OCI-M2 (cell line): ENCODE results near the gene ITGA11.

Experiments
- DNase-seq: peaks from one replicate; lab custom pipeline; 2025; ENCODE audit not compliant: unreplicated experiment; lab: John Stamatoyannopoulos, UW

Gene ITGA11

DNA sequence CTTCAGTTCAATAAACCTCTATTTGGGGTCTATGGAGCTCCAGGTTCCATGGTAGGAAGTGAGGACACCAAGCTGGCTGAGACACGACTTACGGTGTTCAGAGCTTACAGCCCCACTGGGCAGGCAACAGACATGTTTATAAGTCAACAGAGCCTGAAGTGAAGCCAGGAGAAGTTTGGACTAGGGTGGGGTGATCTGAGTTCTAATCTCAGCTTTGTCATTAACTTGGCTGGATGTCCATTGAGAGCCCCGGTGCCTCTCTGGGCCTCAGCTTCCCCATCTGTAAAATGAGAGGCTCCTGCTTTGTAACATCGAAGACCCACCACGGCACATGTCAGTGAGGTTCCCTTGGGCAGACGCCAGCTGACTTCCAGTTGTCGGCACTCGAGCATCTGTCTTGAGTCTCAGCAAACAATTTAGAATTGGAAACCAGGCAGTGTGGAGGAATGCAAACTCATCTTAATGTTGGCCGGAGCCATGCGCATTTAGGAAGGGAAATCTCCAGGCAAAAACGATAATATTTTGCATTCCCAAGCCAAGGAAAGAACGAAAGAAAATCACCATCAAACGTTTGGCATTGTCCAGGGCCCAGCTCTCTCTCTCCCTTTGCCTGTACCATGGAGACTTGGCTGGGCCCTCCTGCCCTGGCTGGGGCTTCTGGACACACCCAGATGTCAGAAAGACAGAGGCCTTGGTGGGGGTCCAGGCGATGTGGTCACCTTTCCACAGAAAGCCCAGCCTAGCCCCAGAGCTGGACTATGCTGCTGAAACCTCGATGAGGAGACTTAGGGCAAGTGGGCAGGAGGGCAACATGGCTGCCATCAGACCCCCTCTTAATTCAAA, 18.4 kb downstream of the ITGA11 start:
- DNase-seq = no peak

DNA sequence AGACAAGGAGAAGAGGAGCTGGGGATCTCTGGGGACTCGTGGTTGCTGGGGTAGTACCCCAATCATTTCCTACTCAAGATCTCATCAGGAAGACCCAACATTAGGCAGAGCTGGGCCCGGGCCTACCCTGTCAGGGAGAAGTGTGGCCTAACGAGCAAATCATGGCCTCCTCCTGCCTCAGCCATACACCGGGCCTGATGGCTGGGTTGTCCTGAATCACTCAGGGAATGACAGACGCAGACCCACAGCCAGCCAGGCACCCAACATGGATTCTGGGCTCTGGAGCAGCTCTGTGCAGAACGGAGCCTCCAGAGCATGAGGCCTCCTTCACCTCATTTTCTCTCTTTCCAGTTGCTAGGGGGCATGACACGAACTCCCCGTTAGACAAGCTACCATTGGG, 19.7 kb downstream of the ITGA11 start:
- no peak for DNase-seq

DNA sequence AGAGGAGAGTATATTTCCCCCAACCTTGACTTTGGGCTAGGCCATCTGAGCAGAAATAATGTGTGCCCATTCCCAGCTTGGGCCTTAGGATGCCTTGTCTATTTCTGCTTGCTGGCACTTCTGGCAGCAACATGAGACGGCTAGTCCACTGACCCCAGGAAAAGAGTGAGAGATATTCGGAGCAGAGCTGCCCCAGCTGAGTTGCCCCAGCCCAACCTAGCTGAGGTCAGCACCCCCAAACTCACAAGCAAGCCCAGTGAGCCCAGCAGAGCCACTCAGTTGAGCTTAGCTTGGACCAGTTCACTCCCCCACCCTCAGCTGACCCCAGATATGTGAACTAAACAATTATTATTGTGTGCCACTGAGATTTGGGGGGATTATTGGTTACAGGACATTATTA, 20.2 kb downstream of the ITGA11 start:
- no peak for DNase-seq

DNA sequence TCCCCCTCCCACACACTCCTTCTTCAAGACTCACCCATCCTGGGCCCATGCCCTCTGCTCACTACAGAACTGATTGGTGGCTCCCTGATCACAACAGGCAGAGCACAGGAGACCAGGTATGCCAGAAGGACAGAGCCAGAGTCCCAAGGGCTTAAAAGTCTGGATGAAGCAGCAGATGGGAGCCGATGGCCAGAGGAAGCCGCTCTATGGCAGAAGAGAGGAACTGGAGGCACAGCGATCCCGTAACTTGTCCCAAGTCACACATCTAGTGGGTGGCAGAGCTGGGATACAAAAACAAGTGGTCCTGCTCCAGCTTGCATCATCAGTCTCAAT, 20.7 kb downstream of the ITGA11 start:
- no peak for DNase-seq

DNA sequence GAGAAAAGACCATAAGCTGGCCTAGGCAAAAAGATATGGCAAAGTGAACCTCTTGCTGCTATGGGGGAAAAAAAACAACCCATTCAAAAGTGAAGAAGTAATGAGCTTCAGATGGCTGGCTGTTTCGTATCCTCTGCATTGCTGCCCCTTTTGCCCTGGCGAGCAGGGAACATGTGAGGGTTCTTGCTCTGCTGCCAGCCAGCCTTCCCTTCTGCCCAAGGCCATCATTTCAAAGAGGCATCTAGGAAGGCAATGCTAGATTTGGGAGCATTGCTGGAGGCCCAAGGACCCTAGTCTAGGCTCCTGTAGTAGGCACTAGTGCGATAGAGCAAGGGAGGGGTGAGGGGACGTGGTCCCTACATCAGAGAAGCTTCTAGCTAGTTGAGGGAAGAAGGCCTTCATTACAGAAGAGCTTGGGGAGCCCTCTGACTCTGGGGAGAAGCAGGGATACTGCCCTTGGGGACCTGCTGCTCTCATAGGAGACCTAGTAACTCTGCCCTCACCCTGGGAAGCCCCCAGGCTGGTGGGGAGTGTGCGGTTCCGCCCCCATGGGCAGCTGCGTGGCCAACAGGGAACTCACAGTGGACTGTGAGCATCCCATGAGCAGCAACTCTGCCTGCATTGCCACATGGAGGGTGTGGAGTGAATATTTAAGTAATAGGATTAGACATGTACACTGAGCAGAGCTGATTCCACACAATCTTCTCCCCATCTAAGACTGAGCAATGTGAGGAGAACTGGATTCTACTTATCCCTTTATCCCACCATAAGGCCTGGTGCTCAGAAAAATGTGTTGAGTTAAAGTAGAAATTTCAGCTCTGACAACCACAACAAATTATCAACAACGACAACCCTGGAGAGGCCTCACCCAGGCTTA, 21.3 kb downstream of the ITGA11 start:
- DNase-seq = no peak

DNA sequence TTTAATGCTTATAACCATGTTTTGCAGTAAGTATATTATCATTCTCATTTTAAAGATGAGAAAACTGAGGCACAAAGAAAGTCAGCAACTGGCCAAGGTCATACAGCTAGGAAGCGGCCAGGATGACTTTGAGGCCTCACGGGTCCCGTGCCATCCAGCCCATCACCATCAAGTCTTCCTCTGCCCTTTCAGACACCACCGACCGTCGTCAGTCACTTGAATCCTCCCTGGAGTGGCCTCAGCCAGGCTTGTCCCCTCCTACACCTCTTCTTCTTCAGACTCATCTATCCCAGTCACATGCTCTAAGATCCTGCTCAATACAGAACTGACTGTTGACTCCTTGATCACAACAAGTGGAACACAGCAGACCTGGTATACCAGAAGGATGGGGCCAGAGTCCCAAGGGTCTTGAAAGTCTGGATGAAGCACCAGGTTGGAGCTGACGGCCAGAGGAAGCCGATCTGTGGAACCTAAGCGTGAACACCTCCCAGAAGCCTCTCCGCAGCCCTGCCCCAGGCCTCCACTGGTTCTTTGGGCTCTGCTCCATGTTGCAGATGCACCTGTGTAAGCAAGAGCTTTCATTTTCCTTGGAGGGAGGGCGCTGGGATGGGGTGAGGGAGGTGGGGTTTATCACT, 22.1 kb downstream of the ITGA11 start:
- DNase-seq = no peak

DNA sequence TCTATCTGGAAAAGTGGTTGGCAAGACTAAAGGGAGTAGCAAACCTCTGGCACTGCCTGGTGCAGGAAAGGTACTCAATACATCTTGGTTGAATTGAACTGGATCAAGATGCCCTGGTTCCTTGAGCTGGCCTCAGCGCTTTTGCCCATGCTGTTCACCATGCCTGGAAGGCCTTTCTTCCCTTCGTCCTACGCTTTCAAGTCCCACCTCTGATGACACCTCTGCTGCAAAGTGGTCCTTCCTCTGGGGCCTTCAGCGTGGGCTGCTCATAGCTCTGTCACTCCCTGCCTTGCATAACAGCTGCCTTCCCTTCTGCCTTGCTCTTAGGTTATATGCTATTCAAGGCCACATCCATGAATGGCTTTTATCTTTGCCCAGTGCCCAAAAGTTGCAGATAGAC, 23.0 kb downstream of the ITGA11 start:
- no peak for DNase-seq

DNA sequence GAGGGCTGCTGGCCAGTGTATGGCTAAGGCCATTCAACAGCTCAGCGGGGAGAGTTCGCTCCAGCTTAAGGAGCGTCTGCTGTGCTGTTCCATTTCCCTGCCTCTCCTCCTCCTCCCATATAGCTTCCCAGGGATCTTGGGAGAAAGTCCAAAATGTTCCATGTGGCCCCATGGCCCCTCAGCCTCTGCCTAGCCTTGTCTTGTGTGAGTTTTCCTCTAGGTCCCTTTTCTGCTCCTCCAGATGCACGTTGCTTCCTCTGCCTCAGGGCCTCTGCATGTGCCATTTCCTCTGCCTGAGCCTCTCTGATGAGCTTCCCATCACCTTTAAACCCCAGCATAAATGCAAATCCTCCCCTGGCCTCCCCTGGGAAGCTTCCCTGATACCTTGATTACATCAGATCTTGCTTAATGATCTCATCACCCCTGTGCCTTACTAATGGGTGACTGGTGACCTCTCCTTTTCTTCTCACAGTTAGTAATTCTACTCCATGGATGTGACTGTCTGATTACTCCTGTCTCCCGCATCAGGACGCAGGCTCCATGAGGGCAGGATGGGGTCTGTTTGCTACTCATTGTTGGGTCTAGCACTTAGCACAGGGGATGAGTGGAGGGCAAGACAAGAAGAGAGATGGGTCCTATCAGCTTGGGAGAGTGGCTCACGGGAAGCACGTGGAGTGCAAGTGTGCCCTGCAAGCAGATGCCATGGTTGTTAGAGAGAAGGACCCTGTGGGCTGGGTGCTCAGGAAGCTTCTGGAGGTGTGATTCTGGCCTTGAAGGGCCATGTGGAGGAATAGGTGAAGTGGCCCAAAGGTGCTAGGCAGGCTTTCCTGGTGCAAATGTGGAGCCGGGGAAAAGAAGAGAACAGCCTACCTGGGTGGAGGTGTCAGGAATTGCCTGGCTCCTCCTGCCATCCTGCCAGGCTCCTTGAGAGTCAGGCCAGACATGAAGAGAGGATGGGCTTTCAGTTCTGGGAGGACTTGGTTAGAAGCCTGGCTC, 23.8 kb downstream of the ITGA11 start:
- DNase-seq = no peak

DNA sequence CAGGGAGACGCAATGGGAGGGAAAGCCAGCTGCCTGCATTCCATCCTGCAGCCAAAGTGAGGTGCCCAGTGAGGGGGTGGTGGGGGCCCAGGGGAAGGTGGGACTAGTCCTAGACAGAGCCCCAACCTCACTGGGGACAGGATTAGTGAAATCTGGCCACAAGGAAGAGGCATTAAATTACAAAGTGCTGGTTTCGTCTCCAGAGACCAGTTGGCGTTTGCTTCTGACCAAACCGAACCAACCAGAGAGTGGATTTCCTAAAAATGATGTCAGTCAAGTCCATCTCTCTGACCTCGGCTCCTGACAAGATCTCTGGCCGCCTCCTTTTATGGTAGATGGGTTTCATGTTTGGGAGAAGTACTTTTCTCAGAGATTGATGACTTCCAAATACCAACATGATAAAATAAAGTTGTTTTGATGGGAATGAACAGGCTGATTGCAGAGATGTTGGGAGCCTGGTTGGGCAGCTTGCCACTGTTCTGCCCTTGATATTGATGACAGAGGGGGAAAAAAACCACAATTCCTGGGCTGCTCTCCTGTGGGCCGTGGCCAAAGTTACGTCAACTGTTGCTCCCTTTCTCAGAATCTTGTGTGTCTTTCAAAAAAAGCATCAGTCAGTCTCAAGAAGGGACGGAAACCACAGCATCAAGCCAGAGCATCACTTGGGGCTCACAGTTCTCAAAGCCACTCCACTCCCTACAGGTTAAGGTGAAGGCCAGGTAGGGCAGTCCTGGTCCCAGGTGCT, 24.6 kb downstream of the ITGA11 start:
- DNase-seq = no peak

DNA sequence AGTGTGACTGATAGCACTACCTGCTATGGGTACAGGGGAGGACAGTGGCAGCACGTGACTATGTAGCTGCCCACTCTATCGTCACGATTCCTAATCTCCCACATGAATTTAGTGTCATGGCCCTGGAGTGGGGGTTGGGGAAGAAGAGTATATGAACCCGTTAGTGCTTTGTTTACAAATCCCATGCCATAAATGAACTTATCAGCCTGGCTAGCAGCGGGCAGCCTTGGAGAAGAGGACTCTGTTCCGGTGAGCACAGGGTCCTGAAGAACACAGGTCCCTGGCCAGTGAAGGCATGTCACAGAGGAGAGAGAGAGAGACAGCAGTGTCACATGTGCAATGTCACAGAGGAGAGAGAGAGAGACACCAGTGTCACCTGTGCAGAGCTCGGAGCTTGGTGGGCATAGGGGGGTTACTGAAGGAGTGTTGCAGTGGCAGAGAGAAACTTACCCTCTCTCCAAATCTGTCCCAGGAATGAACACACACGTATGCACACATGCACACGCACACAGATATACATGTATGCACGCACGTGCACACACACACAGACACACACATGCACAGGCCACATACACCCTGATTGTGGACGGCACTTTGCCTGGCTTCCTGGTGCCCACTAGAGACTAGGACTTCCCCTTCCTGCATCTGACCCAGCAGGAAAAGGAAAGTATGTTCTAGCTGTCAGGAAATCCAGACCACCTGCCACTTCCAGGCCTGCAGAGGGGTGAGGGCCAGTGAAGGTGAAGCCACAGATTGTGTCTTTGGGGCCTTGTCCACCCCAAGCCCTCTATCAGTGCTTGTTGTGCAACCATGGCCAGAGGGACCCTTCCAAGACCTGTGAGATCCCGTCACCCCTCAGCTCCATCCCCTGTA, 26.3 kb downstream of the ITGA11 start:
- no peak for DNase-seq

DNA sequence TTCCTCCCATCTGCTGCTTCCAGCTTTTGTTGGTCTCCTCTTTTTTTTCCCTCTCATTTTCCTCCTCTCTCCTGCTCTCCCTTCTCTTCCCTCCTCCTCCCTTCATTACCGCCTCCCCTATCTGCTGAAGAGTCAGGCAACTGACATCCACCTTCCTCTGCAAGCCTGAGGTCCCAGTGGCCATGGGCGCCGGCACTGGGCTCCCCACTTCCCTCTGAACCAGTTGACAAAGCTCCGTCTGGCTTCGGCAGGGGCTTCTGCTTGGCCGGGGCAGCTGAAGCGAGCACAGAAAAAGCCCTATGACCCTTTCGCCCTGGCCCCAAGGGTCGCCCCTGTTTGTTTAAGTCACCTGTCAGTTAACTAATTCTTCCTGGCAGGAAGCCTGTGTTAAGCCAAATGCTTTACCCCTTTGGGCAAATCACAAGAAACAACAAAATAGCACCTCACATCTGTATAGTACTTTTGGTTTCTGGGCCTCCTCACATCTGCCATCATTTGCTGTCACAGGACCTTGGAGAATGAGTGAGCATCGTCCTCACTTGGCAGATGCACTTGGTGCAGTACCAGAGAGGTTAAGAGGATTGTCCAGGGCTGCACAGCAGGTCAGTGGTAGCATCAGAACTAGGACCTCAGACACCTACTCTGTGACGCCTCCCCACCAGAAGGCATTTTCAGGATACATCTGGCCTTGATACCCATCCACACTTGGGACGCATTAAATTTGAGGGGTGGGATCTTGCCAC, 27.7 kb downstream of the ITGA11 start:
- DNase-seq = no peak

DNA sequence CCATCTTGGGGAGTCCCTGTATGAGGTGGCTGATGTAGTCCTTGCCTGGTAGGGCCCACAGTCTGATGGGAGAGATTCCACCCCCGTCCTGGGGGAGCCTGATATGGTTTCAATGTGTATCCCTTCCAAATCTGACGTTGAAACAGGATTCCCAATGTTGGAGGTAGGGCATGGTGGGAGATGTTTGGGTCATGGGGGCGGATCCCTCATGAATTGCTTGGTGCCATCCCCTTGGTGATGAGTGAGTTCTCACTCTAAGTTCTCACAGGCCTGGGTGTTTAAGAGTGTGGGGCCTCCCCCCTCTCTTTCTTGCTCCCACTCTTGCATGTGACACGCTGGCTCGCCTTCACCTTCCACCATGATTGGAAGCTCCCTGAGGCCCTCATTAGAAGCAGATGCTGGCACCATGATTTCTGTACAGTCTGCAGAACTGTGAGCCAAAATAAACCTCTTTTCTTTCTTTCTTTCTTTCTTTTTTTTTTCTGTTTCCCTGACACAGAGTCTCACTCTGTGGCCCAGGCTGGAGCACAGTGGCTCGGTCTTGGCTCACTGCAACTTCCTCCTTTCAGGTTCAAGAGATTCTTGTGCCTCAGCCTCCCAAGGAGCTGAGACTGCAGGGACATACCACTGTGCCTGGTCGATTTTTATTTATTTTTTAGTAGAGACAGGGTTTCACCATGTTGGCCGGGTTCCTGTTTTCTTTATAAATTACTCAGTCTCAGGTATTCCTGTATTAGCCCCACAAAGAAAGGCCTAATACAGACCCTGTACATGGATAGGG, 28.6 kb downstream of the ITGA11 start:
- no peak for DNase-seq

DNA sequence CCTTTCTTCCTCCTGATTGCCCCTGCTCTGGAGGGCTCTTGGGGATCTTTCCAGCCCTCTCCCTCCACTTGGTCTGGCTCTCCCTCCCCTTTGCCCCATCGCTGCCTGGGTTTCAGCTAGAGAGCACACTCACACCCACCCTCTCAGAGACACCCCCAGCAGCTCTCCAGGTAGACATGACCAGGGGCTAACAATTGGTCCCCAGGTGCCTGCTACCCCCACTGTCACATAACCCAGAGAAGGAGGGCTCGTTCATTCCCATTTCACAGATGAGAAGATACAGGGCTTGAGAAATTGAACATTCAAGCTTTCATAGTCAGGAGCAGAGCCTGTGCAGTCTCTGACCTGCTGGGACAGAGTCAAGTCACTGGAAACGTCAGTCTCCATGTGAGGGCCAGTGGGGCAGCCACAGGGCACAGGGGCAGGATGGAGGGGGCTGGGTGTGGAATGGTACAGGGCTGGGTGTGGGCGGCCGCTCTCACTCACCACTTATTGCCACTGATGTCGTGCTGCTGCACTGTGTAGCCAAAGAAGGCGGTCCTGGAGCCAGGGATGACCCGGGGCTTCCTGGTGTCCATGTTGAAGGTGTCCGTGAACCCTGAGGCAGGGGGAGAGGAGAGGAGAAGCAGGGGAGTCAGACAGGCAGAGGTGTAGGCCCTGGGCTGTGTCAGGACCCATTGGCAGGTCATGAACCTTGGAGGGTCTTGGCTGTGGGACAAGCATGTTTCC, 29.4 kb downstream of the ITGA11 start:
- no peak for DNase-seq

DNA sequence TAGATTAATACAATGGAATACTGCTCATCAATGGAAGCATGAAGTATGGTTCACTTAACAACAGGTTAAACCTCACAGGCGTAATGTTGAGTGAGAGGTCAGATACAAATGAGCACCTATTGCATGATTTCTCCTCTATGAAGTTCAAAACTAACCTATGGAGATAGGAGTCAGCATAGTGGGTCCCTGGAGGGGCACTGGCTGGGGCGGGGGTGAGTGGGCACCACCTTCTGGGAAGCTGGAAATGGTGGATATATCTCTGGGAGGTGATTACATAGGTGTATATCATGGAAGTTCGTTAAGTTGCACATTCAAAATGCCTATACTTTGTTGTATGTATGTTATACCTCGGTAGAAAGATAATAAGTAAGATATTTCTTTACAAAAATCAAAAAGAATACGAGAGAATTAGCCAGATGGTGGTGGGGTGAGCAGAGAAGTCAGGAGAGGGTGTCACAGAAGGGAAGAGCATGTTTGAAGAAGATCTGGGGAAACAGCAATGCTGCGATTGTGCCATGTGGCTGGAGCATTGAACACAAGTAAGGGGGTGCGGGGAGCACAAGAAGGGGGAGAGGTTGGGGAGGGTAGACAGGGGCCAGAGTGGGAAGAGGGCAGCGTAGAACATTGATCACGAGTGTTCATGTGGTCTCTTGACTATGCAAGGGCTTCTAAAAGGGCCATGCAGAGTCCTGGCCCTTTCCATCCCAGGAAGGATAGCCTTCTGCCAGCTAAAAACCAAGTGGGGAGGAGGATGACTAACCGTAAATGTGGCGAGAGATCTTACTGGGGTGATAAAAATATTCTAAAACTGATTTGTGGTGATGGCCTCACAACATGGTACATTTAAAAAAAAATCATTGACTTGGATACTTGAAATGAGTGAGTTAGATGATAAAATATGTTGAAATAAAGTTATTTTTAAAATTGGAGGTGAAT, 30.2 kb downstream of the ITGA11 start:
- no peak for DNase-seq

DNA sequence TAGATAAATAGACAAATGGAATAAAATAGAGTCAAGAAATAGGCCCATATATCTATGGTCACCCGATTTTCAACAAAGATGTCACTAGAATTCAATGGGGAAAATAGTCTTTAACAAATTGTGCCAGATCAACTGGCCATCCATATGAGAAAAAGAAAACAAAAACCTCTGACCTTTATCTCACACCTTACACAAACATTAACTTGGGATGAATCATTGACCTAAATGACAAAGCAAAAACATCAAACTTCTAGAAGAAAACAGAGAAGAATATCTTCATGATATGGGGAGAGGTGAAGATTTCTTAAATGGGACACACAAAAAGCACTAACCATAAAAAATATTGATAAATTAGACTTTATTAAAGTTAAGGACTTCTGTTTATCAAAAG, 31.9 kb downstream of the ITGA11 start:
- DNase-seq = no peak
